AG08395 (cell line): ENCODE measurements around the gene APIP.

ENCODE experiments used
- DNase-seq: peaks from one replicate; pipeline ENCODE4 v3.0.0; 2012; ENCODE audit warnings: mixed read lengths, low spot score

The APIP gene, protein sequence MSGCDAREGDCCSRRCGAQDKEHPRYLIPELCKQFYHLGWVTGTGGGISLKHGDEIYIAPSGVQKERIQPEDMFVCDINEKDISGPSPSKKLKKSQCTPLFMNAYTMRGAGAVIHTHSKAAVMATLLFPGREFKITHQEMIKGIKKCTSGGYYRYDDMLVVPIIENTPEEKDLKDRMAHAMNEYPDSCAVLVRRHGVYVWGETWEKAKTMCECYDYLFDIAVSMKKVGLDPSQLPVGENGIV

DNA sequence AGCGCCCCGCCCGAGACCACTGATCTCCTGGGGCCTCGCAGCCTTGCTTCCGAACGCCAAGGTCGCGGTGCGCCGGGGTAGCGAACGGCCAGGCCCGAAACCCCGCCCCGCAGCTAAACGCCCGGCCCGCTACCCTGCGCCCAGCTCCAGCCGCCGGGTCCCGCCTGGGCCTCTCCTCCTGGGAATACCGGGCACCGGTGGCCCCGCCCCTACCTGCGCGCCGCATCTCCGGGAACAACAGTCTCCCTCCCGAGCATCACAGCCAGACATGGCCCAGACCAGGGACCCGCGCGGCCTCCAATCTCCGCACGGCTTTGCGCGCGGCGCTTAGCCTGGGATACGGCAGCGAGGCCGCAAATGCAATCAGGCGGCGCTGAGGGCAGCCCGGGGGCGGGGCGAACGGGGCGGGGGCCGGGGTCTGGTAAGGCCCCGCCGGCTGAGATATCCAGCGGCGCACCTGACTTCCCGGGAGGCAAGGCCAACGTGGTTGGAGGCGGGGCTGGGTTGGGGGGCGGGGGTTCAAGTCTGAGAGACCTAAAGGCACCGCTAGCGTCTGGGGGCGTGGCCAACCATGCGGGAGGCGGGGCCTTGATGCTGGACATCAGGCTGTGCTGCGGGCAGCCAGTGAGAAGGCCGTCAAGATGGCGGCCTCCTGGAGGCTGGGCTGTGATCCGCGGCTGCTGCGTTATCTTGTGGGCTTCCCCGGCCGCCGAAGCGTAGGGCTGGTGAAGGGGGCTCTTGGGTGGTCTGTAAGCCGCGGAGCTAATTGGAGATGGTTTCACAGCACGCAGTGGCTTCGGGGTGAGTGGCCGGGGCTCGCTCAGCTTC, at the start of gene APIP, which contains the start of gene PDHX:
Gene APIP, minus strand, starts transcription at position 365 of the 828 bp plus-strand sequence. Its CDS starts 95 bp downstream, at position 270.
Gene PDHX, plus strand, starts transcription at position 604 of the 828 bp plus-strand sequence. Its CDS starts 38 bp downstream, at position 642.
- peak; percentile 97 for DNase-seq

DNA sequence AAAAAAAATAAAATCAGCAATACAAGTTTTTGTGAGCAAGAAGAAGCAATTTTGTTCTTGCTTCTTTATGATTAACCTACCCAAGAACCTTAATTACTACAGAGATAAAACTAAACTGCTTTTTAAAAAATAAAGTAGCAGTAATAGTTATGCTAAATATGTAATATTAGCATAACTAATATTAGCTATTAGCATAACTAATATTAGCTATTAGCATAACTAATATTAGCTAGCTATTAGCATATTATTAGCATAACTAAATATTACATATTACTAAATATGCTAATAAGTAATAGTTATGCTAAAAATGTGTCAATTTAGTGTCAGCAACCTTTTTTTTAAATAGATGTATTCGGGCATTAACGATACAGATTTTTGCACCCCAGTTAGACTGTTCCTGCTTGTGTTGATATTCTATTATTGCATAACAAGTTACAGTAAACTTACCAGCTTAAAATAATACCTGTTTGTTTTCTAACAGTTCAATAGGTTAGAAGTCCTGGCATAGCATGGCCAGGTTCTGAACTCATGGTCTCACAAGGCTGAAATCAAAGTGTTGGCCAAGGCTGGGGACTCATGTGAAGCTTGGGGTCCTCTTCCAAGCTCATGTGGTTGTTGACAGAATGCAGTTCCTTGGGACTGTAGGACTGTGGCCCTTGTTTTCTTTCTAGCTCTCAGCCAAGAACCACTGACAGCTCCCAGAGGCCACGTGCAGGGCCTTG, 48.6 kb upstream of the APIP start:
- no peak for DNase-seq

DNA sequence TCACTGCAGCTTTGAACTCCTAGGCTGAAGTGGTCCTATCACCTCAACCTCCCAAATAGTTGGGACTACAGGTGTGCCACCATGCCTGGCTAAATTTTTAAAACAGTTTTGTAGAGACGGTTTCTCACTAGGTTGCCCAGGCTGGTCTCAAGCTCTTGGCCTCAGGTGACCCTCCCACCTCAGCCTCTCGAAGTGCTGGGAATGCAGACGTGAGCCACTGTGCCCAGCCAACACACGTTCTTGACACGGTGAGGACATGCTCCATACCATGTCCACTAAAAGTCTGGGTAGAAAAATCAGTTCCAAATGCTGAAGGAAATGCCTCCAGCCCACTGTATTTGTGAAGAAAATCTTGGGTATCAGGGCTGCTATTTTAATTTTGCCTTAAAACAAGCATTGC, 47.2 kb upstream of the APIP start:
- DNase-seq, result no peak

DNA sequence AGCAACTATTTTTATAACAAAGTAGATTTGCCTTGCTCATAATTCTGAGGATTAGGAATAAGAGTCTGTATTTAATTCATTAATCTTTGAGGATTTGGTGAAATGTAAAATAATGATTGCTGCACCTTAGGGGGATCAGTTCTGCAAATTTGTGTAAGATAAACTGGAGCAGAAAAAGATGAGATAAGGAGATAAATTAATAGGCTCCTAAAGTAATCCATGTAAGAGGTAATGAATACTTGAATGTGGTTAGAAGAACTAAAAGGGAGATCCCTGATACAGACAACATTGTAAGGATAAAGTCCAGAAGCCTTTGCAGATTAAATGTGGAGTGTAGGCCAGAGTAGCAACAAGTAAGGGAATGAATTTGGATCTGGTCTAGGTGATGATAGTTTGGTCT, 45.9 kb upstream of the APIP start:
- DNase-seq, result no peak

DNA sequence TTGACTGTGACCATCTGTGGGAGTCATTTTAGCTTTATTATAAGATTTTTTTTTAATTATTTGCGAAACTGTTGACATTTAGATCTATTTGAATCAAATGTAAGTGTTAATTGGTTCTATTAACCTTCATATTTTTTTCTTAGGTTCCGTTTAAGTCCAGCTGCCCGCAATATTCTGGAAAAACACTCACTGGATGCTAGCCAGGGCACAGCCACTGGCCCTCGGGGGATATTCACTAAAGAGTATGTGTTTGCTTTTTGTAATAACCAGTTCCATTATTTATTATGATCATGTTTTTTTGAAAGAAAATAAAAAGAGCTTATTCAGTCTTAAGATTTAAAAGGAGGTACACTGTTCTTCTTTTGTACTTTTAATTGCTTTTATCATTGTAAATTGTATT, 44.1 kb upstream of the APIP start:
- no peak for DNase-seq

DNA sequence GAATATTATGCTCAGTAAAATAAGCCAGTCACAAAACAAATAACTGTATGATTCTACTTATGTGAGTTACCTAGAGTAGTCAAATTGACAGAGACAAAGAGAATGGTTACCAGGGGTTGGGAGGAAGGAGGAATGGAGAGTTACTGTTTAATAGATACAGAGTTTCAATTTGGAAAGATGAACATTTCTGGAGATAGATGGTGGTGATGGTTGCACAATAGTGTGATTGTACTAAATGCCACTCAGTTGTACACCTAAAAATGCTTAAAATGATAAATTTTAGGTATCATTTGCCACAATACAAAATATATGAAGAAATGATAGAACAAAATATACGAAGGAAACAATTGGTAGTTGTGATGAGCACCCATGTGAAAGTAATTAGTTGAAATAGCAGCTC, 43.6 kb upstream of the APIP start:
- DNase-seq, result no peak

DNA sequence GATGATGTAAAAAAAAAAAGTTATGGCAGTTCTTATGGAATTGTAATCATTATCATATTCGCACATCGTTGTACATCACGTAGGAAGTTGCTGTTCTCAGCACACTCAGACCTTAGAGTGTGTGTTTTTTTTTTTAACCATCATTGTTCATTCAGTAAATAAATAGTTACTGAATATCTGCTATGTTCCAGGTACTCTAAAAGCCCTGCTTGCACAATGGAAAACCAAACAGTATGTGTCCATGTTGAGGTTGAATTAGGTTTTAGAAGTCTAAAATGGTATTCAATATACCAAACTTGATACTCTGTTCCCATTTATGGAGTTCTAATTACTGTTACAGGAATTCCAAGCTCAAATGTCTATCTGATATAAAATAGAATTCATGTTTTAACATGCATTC, 41.4 kb upstream of the APIP start:
- no peak for DNase-seq

DNA sequence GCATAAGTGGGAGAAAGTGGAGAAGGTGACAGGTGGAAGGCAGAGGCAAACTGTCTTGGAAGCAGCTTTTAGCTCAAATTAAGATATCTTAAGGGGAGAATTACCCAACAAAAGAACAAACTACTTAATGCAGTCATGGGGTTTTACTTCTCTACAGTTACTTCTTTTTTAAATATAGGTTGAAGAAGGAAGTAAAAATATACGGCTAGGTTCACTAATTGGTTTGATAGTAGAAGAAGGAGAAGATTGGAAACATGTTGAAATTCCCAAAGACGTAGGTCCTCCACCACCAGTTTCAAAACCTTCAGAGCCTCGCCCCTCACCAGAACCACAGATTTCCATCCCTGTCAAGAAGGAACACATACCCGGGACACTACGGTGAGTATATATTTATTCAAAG, 41.0 kb upstream of the APIP start:
- DNase-seq, result no peak

DNA sequence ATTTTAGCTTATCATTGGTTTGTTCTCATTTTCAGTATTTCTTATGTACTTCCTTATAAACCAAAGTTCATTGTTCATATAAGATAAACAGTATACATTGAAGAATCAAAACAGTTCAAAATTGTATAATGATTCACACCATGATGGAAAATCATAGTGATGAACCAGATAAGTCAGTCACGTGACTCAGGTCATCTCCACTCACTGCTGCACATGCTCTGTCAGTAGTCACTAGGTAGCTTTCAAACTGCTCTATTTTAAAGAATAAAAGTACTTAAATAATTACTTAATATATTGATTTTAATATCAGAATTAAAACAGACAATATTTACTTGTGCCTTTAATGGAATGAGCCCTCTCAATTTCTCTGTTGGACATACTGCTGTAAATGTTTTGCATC, 37.8 kb upstream of the APIP start:
- DNase-seq, result no peak

DNA sequence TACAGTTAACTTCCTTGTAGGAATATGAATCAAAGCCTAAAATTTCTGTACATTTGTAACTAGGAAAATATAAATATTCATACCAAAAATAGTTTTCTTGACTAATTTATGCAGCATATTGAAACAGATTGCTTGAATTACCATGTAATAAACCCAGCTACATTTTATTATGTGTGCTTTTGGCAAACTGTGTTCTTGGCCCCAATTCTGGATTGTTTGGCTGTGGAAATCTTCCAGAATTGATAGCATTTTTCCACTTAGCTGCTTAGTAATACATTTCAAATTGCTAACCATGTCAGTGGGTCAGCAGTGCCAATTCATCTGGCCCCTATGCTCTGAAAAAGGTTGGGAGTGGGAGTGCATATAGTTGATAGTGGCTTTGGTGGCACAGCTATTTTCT, 32.5 kb upstream of the APIP start:
- peak; percentile 41 for DNase-seq

DNA sequence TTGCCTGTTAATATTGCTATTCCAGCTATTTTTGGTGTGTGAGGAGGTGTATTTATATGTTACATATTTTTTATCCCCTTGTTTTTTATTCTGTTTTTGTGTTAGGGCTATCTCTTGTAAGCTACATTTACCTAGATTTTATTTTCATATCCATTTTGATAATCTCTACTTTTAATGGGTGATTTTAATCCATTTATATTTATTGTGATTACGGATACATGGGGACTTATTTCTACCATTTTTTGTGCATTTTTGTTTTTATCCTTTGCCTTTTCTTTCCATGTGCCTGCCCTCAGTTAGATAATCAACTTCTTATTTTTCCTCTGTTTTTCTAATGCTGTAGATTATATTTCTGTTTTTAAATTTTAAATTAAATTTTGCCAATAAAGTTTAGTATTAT, 28.5 kb upstream of the APIP start:
- no peak for DNase-seq

DNA sequence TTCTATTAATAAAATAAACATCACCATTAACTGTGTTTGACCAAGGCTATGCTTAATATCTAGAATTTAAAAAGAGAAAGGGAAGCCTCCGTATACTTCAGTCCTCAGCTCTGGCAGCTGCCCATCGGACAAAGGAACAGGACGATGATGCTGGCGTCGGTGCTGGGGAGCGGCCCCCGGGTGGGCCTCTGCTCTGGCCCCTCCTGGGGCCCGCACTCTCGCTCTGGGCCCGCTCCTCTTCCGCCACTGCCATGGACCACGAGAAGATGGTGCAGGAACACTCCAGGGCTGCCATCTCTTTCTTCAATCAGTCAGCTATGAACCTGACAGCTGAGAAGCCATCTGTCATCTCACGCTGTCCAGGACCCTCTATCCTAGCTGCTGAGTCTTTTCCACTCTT, 25.5 kb upstream of the APIP start:
- no peak for DNase-seq

DNA sequence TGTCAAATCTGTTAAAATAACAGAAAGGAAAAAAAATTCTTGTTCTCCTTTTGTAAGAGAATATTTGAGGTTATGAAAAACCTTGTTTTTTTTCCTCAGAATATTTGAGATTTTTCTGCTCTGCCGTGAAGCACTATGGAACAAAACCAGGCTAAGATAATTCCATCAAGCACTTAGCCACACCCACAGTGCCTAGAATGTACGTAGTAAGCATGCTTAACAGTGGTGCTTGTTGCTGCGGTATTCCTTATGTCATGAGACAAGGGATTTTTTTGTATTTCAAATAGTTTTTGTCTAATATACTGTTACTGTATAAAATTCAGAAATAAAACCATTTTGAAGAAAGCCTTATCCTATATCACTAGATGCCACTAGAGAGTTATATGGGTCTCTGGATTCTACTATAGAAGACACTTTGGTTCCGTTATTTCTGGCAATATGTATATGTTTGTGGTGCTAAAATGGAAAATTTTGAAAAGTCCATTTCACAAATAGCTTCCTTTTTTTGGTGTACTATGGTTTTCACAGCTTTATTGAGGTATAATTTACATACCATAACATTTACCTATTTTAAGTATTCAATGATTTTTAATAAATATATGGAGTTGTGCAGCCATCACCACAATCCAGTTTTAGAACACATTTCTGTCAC, 24.0 kb upstream of the APIP start:
- peak; percentile 34 for DNase-seq

DNA sequence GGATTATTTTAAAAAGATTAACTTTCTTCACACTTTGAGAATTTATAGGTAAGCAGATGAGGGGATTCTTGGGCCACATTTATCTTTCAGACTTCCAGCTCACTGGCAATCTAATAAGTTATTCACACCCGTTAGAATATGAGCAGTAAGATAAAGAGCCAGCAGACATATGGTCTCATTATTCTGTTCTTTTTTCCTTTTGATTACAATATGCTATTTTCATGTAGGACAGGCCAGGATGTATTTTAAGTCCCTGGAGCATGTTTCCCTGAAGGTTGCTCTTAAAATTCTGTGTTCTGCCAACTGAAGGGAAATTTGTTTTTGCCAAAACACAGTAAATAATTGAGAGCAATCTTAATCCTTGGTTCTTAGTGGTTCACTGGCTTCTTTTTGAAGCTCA, 22.4 kb upstream of the APIP start:
- no peak for DNase-seq

DNA sequence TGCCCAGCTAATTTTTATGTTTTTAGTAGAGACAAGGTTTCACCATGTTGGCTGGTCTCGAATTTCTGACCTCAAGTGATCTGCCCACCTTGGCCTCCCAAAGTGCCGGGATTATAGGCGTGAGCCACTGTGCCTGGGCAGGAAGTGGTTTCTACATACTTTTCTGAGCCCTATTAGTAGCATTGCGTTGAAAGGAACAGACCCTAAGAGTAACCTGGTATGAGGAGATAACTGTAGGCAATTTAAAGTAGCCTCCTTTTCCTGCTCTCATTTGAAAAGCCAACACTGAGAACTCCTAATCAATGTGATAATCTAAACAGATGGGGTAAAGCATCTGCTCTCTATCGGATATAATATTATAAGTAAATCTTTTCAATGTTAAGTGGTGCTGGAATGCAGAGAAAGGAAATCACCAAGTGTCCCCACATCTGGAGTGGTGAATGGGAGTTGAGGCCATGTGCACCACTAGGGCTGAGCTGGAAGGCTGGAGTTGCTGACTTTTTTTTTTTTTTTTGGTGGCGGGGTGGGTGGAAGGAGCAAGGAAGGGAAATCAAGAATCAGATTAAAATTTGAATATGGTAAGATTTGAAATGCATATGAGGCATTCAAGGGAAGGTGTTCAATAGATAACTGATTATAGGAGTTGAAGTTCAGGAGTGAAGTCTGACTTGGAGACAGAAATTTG, 20.9 kb upstream of the APIP start:
- DNase-seq, result no peak

DNA sequence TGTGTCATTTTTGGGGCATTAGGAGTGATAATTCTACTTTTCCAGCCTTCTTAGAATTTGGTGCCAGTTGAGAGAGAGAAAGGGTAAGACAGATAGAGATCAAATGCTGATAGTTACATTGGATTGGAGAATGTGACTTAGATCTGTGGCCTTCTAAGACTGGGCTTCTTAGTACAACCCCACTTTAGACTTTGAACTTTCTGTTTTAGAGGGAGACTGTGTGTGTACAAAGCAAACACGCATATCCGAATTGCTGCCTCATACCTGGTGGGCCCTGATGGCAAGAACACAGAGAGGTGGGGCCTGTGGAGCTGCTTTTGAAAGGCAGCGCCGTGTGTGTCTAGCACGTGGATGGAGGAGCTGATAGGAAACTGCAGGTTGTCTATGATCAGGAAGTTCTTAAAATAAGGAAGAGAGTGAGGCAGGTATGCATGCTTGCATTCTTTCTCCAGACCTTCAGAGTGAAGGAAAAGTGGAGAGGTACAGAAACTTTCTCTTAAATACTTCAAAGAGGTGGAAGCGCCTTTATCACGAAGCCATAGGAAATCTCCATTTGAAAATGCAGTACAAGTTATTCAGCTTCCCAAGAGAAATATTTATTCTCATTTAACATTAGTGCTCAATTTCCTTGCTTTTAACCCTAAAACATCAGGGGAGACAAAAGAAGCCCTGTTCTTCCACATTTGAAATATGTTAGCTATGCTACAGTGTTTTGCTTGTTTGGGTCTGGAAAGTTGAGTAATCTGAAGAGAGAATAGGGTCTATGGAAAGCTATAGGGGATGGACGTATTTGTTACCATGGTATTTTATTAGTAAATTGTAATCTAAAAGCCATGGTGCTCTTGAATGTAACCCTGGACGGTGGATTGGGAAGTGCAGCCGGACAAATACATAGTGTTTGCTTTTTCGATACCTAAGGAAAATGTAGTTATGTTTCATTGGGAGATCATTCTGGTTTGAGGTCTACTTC, 13.9 kb upstream of the APIP start:
- DNase-seq, result no peak

DNA sequence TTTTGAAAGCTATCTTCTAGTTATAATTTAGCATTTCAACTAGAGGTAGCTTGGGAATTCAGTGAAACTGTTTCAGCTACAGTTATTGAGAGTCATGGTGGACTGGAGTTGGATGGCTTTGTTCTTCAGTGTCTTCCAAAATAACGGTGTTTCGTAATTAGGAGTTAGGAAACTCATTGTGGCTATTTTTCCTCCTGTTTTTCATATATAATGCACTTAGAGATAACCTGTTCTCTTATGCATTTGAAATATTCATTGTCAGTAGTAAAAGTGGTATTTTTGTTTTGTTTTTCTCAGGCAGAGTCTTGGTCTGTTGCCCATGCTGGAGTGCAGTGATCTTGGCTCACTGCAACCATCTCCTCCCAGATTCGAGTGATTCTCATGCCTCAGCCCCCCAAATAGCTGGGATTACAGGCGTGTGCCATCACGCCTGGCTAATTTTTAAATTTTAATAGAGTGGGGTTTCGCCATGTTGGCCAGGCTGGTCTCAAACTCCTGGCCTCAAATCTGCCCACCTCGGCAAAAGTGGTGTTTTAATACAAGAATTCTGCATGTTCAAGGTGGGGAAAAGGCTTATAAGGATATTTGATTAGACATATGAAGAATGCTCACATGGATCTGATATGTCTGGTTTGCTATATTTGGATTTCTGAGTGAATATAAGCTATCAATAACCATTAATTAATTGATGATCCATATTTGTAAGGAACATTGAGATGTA, 12.9 kb upstream of the APIP start:
- no peak for DNase-seq

DNA sequence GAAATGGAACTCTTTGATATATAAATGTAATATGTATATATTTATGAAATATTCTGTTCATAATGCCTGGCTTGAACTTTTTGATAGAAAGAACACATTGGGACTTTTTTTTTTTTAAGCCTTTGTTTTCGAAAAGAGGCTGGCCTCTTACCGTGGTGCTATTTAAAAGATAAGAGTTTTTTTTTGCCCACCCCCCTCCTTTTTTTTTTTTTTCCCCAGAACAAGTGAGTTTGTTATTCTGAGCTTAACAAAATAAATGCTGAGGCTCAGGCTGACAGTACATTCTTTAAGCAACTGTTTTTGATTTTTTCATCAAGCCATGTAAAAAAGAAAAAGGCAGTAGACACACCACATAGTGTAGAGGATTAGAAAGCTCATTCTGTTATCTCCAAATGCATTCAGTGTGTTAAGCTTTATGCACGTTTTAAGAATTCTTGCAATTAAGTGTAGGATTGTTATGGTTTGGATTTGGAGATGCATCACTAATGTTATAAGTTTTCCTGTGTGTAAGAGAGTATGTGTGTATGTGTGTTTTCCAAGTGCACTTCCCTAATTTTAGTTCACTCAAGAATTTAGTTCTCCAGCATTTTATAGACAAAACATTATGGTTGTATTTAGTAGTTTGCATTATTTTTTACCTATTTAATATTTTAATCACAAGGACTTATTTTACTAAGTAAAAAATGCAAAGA, 12.2 kb upstream of the APIP start:
- no peak for DNase-seq

DNA sequence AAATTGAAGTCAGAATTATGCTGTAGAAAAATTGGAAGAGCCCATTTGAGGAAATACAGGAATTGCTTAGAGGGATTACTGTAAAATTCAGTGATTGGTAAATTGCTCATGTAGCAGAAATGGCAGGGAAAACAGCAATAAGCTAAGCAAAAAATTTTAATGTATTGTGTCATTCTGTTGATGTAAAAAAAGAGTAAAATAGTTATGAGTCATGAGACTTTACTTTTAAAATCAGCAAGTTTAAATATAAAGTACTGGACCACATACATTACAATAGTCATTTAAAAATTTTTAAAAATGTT, 10.6 kb upstream of the APIP start:
- DNase-seq, result no peak
